GM12878 (cell line): ENCODE data around the gene ARHGEF17.

Experiments
- CTCF ChIP-seq, 3 experiments: IDR thresholded peaks in 2 of 3; conservative IDR thresholded peaks in 1 of 3; 2 replicates each; pipeline ENCODE4 v1.5.1; 2011; ENCODE audit warnings: low read depth in 3 of 3, low read length in 3 of 3, mild to moderate bottlenecking in 3 of 3, control low read depth in 2 of 3, moderate library complexity in 2 of 3, inconsistent platforms in 1 of 3, mixed read lengths in 1 of 3; ENCODE audit not compliant: control insufficient read depth in 2 of 3, insufficient read depth in 1 of 3; ENCODE audit errors: extremely low read depth in 1 of 3
- DPF2 ChIP-seq: fragments of 450-650 bp; IDR thresholded peaks from 2 replicates; pipeline ENCODE4 v1.6.1; 2017; ENCODE audit warnings: mild to moderate bottlenecking
- FOXM1 ChIP-seq: IDR thresholded peaks from 2 replicates; pipeline ENCODE4 v1.6.1; 2012; ENCODE audit warnings: low read depth, mild to moderate bottlenecking, inconsistent platforms, low read length, moderate library complexity
- PAX5 ChIP-seq: IDR thresholded peaks from 2 replicates; pipeline ENCODE4 v1.6.1; 2011; ENCODE audit warnings: low read depth, low read length, borderline replicate concordance
- POLR2A ChIP-seq: IDR thresholded peaks from 2 replicates; pipeline ENCODE4 v1.6.1; 2011; ENCODE audit warnings: low read depth, mild to moderate bottlenecking, low read length
- POLR2AphosphoS5 ChIP-seq: IDR thresholded peaks from 2 replicates; pipeline ENCODE4 v1.6.1; 2011; ENCODE audit warnings: mild to moderate bottlenecking, low read length, inconsistent platforms
- REST ChIP-seq: IDR thresholded peaks from 2 replicates; pipeline ENCODE4 v1.6.1; 2012; ENCODE audit warnings: mild to moderate bottlenecking, low read depth, low read length
- SMC3 ChIP-seq: IDR thresholded peaks from 2 replicates; pipeline ENCODE4 v1.6.1; 2011; ENCODE audit warnings: low read length, improper control_type of control experiment, borderline replicate concordance
- USF2 ChIP-seq: IDR thresholded peaks from 2 replicates; pipeline ENCODE4 v1.6.1; 2011; ENCODE audit warnings: low read depth, low read length, improper control_type of control experiment, borderline replicate concordance

GRCh38 chr11:73399636-73400035 lies 91.6 kb downstream of the ARHGEF17 start:
- TF ChIP-seq POLR2AphosphoS5 (no peak), POLR2A (no peak), CTCF (IDR thresholded peaks at IDR 0.05 in 2 of 3, conservative IDR thresholded peaks at IDR 0.05 in 1 of 3; ENCODE audit: control insufficient read depth in 2 of 3, extremely low read depth in 1 of 3, insufficient read depth in 1 of 3, low read depth in 3 of 3, low read length in 3 of 3) (no peak), PAX5 (no peak), USF2 (no peak), DPF2 (no peak), SMC3 (no peak), FOXM1 (no peak), REST (no peak)
